Neural crest cell (in vitro differentiated cells): ENCODE measurements around the gene DYNC1H1. TPM values are rescaled to one million over a fixed set of nuclear protein-coding genes. Genes with fewer than 3 reads are reported as not detected.

Experiments used
- DNase-seq: peaks from one replicate; pipeline ENCODE4 v3.0.0; 2021; ENCODE audit warnings: low read depth, mixed read lengths, low spot score
- H3K27ac Mint-ChIP-seq: one replicate; pipeline ENCODE4 v1.8.0; 2021; ENCODE audit warnings: mild to moderate bottlenecking, mixed read lengths; ENCODE audit not compliant: unreplicated experiment
- H3K27me3 Mint-ChIP-seq: 2 replicates; pipeline ENCODE4 v1.8.0; 2021; ENCODE audit warnings: low read depth, mild to moderate bottlenecking, mixed read lengths
- H3K36me3 Mint-ChIP-seq: 2 replicates; pipeline ENCODE4 v1.8.0; 2021; ENCODE audit warnings: low read depth, mild to moderate bottlenecking, mixed read lengths
- H3K4me1 Mint-ChIP-seq: 2 replicates; pipeline ENCODE4 v1.8.0; 2021; ENCODE audit warnings: mixed read lengths
- H3K4me3 Mint-ChIP-seq: one replicate; pipeline ENCODE4 v1.8.0; 2021; ENCODE audit warnings: mild to moderate bottlenecking, mixed read lengths
- H3K9me3 Mint-ChIP-seq: 2 replicates; pipeline ENCODE4 v1.8.0; 2021; ENCODE audit warnings: mixed read lengths
- CTCF ChIP-seq: fragments of 200-600 bp; sonication (generic); conservative IDR thresholded peaks from 2 replicates; pipeline ENCODE4 v1.5.0; 2021; ENCODE audit warnings: antibody characterized with exemption, mild to moderate bottlenecking
- total RNA-seq: library from RNA; stranded (reverse); gene quantifications from 2 replicates; pipeline ENCODE4 v1.2.1, GENCODE V29; 2021

The DYNC1H1 gene
- total RNA-seq, 1 donor from 2014 or later: 528 TPM

GRCh38 chr14:102019006-102019540 lies 54.7 kb downstream of the DYNC1H1 start:
- H3K4me1 Mint-ChIP-seq: no peaks in the 10 kb centered on the region
- no peaks in the 10 kb centered on the region for H3K27me3 Mint-ChIP-seq
- no peaks in the 10 kb centered on the region for H3K9me3 Mint-ChIP-seq
- no peak overlapping the region for H3K27ac Mint-ChIP-seq
- no peak overlapping the region for H3K4me3 Mint-ChIP-seq
- no peak for DNase-seq
- peaks cover 25% of the 10 kb centered on the region for H3K36me3 Mint-ChIP-seq
- no peak for TF ChIP-seq CTCF

GRCh38 chr14:102020058-102020971 lies 55.9 kb downstream of the DYNC1H1 start:
- H3K4me1 Mint-ChIP-seq: no peaks in the 10 kb centered on the region
- TF ChIP-seq CTCF: no peak
- H3K36me3 Mint-ChIP-seq: peaks cover 26% of the 10 kb centered on the region
- peak overlapping the region; percentile 43 for H3K27ac Mint-ChIP-seq
- H3K9me3 Mint-ChIP-seq: no peaks in the 10 kb centered on the region
- H3K27me3 Mint-ChIP-seq: no peaks in the 10 kb centered on the region
- DNase-seq: no peak
- H3K4me3 Mint-ChIP-seq: no peak overlapping the region

- Mint-ChIP-seq H3K27ac (no peak overlapping the region), H3K4me3 (no peak overlapping the region), H3K36me3 (peaks cover 31% of the 10 kb centered on the region), H3K9me3 (no peaks in the 10 kb centered on the region), H3K4me1 (no peaks in the 10 kb centered on the region), H3K27me3 (no peaks in the 10 kb centered on the region)
- no peak for TF ChIP-seq CTCF
- DNase-seq: no peak
Measured at GRCh38 chr14:102026934-102027333, 62.6 kb downstream of the DYNC1H1 start.

- Mint-ChIP-seq H3K9me3 (no peaks in the 10 kb centered on the region), H3K4me1 (no peaks in the 10 kb centered on the region), H3K27me3 (no peaks in the 10 kb centered on the region), H3K27ac (no peak overlapping the region), H3K36me3 (peaks cover 30% of the 10 kb centered on the region), H3K4me3 (no peak overlapping the region)
- DNase-seq: no peak
- no peak for TF ChIP-seq CTCF
Measured at GRCh38 chr14:102027951-102028350, 63.6 kb downstream of the DYNC1H1 start.

- Mint-ChIP-seq H3K4me1 (no peaks in the 10 kb centered on the region), H3K27me3 (no peaks in the 10 kb centered on the region), H3K4me3 (no peak overlapping the region), H3K36me3 (peaks cover 36% of the 10 kb centered on the region), H3K27ac (no peak overlapping the region), H3K9me3 (no peaks in the 10 kb centered on the region)
- DNase-seq: no peak
- no peak for TF ChIP-seq CTCF
Measured at GRCh38 chr14:102028733-102029132, 64.4 kb downstream of the DYNC1H1 start.
